Lower leg skin (tissue), 4 donors: ENCODE measurements around the gene PYDC1. TPM values are rescaled to one million over a fixed set of nuclear protein-coding genes. Genes with fewer than 3 reads are reported as not detected.
"Not testable (repeated sequence)": the region's sequence is repeated elsewhere in the genome, so short reads cannot be mapped to it uniquely, and the experiment has no call there.

Experiments used
- DNase-seq, 2 donors: peaks; one replicate each; pipeline ENCODE4 v3.0.0-alpha.2; 2019; ENCODE audit warnings: low spot score in 2 of 2
- H3K4me3 ChIP-seq: fragments of 200-600 bp; sonication (generic); 2 replicates; pipeline ENCODE4 v1.5.1; 2017; ENCODE audit warnings: mild to moderate bottlenecking, low read depth; ENCODE audit not compliant: poor library complexity, severe bottlenecking
- POLR2A ChIP-seq, 2 donors: fragments of 450-650 bp; IDR thresholded peaks; one replicate each; pipeline ENCODE4 v1.6.1; 2016 to 2017; ENCODE audit warnings: antibody characterized with exemption in 2 of 2, mild to moderate bottlenecking in 1 of 2, moderate library complexity in 1 of 2
- WGBS, 2 donors: methylation state at CpG; one replicate each; pipeline ENCODE4 v1.1.5; 2018; 5-methylcytosine and 5-hydroxymethylcytosine counted together
- intact Hi-C: fragments of 100-400 bp; cut with DNase I; formaldehyde crosslinking; loops from one replicate; pipeline ENCODE4 v1.15.0; 2023; ENCODE audit warnings: low total_unique reads
- total RNA-seq, 4 donors: library from RNA; depleted of rRNA; stranded (reverse); fragments of >200 nt; gene quantifications; one replicate each; pipeline ENCODE4 v1.1.0, GENCODE V29; 2016
- TF ChIP-seq, protein P1 (sequence below), 3 donors: fragments of 450-650 bp; IDR thresholded peaks; one replicate each; pipeline ENCODE4 v1.5.1; 2016; ENCODE audit warnings: antibody characterized with exemption in 3 of 3, mild to moderate bottlenecking in 3 of 3, moderate library complexity in 2 of 3

The PYDC1 gene
- total RNA-seq, 4 donors from 2014 or later, result 4.8 to 17.5 (median 12.9) TPM

- TF ChIP-seq, protein P1, sequence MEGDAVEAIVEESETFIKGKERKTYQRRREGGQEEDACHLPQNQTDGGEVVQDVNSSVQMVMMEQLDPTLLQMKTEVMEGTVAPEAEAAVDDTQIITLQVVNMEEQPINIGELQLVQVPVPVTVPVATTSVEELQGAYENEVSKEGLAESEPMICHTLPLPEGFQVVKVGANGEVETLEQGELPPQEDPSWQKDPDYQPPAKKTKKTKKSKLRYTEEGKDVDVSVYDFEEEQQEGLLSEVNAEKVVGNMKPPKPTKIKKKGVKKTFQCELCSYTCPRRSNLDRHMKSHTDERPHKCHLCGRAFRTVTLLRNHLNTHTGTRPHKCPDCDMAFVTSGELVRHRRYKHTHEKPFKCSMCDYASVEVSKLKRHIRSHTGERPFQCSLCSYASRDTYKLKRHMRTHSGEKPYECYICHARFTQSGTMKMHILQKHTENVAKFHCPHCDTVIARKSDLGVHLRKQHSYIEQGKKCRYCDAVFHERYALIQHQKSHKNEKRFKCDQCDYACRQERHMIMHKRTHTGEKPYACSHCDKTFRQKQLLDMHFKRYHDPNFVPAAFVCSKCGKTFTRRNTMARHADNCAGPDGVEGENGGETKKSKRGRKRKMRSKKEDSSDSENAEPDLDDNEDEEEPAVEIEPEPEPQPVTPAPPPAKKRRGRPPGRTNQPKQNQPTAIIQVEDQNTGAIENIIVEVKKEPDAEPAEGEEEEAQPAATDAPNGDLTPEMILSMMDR (IDR thresholded peaks at IDR 0.05), result no peak
- TF ChIP-seq POLR2A (IDR thresholded peaks at IDR 0.05), result no peak
- intact Hi-C loops, result no loop called here
- WGBS, 2 donors, result 77 to 79% methylated on average over 8 of the region's 8 CpGs
- DNase-seq, result no peak
- H3K4me3 ChIP-seq, result no peak overlapping the region
These were observed 39.5 kb upstream of the PYDC1 start for GRCh38 chr16:31256466-31256865.

GRCh38 chr16:31253642-31254045 lies 36.7 kb upstream of the PYDC1 start:
- WGBS, 2 donors, result 29 to 35% methylated on average over 5 of the region's 5 CpGs
- peak; percentile 57 to 88 for DNase-seq
- TF ChIP-seq, protein P1 (IDR thresholded peaks at IDR 0.05), result no peak
- TF ChIP-seq POLR2A (IDR thresholded peaks at IDR 0.05), result no peak
- intact Hi-C loops, result no loop called here
- H3K4me3 ChIP-seq, result no peak overlapping the region

GRCh38 chr16:31251435-31251834 lies 34.5 kb upstream of the PYDC1 start:
- no peak for TF ChIP-seq POLR2A (IDR thresholded peaks at IDR 0.05)
- TF ChIP-seq, protein P1 (IDR thresholded peaks at IDR 0.05), result no peak
- no peak for DNase-seq
- WGBS, 2 donors, result 96% methylated on average over 5 of the region's 5 CpGs
- intact Hi-C loops, result no loop called here
- no peak overlapping the region for H3K4me3 ChIP-seq

DNA sequence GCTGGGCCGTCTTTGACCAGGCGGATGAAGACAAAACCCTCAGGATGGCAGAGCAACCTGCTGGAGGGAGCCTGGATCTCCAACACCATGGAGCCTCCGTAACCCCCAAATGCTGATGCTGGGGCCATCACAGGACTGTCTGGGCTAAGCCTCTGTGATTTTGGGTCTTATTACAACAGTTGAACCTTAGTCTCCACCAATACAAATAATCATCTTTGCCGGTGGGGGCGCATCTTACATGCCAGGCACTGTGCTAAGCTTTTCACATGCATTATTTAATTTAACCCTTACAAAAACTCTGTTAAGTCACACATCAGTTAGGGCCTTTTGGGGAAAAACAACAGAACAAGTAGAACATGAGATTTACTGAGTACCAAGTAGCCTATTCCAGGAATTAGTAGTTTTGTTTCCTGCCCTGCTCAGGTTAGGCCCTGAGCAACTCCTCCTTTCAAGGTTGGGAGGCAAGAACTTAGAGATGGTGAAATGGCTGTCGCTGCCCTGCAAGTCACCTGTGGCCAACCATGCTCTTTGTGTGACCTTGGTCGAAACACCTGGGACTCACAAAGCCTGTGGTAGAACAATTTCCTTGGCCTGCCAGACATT lies 33.9 kb upstream of the PYDC1 start:
- no peak for TF ChIP-seq POLR2A (IDR thresholded peaks at IDR 0.05)
- TF ChIP-seq, protein P1 (IDR thresholded peaks at IDR 0.05), result no peak
- no peak for DNase-seq
- no peak overlapping the region for H3K4me3 ChIP-seq
- WGBS, 2 donors, result 84 to 91% methylated on average over 5 to 7 of the region's 7 CpGs
- intact Hi-C loops, result no loop called here

- no peak overlapping the region for H3K4me3 ChIP-seq
- WGBS, 2 donors, result 55 to 59% methylated on average over 5 of the region's 5 CpGs
- intact Hi-C loops, result no loop called here
- DNase-seq, result peak in 1 of 2 donors; percentile 27
- TF ChIP-seq POLR2A (IDR thresholded peaks at IDR 0.05), result no peak
- TF ChIP-seq, protein P1 (IDR thresholded peaks at IDR 0.05), result no peak
These were observed 31.4 kb upstream of the PYDC1 start for GRCh38 chr16:31248344-31248743.

GRCh38 chr16:31246296-31246695 lies 29.4 kb upstream of the PYDC1 start:
- intact Hi-C loops, result no loop called here
- H3K4me3 ChIP-seq, result no peak overlapping the region
- 90 to 93% methylated on average over 3 of the region's 3 CpGs for WGBS, 2 donors
- no peak for TF ChIP-seq POLR2A (IDR thresholded peaks at IDR 0.05)
- TF ChIP-seq, protein P1 (IDR thresholded peaks at IDR 0.05), result no peak
- no peak for DNase-seq

DNA sequence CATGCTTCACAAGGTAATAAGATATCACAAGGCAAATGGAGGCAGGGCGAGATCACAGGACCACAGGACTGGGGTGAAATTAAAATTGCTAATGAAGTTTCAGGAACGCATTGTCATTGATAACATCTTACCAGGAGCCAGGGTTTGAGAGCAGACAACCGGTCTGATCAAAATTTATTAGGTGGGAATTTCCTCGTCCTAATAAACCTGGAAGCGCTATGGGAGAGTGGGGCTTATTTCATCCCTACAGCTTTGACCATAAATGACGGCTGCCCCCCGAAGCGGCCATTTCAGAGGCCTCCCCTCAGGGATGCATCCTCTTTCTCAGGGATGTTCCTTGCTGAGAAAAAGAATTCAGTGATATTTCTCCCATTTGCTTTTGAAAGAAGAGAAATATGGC lies 28.7 kb upstream of the PYDC1 start:
- intact Hi-C loops, H3K4me3 ChIP-seq, DNase-seq: not testable (repeated sequence)
- 49 to 73% methylated on average over 8 of the region's 8 CpGs for WGBS, 2 donors
